IgD-negative memory B cell (primary cell): ENCODE results near the gene TNFRSF18. TPM values are rescaled to one million over a fixed set of nuclear protein-coding genes. Genes with fewer than 3 reads are reported as not detected.

Source experiments
- H3K27ac Mint-ChIP-seq, 3 donors: one replicate each; pipeline ENCODE4 v1.8.0; 2020 to 2022; ENCODE audit warnings: mild to moderate bottlenecking in 3 of 3, mixed read lengths in 3 of 3, moderate library complexity in 1 of 3
- H3K27me3 Mint-ChIP-seq: one replicate; pipeline ENCODE4 v1.8.0; 2021; ENCODE audit warnings: mixed read lengths
- H3K36me3 Mint-ChIP-seq: one replicate; pipeline ENCODE4 v1.8.0; 2020; ENCODE audit warnings: mild to moderate bottlenecking, mixed read lengths
- H3K4me1 Mint-ChIP-seq, 3 donors: one replicate each; pipeline ENCODE4 v1.8.0; 2020 to 2022; ENCODE audit warnings: mixed read lengths in 3 of 3, mild to moderate bottlenecking in 1 of 3
- H3K4me3 Mint-ChIP-seq, 4 donors: one replicate each; pipeline ENCODE4 v1.8.0; 2020 to 2022; ENCODE audit warnings: mild to moderate bottlenecking in 4 of 4, mixed read lengths in 4 of 4, moderate library complexity in 3 of 4
- H3K9me3 Mint-ChIP-seq, 3 donors: one replicate each; pipeline ENCODE4 v1.8.0; 2020 to 2021; ENCODE audit warnings: mixed read lengths in 3 of 3, mild to moderate bottlenecking in 1 of 3
- polyA plus RNA-seq: library from polyadenylated mRNA; unstranded; fragments of 300-500 nt; fragmentation: Illumina TruSeq; gene quantifications from one replicate; pipeline ENCODE4 v1.2.3, GENCODE V29; 2021

TNFRSF18 gene
- polyA plus RNA-seq, 1 donor from 2014 or later, result 3.5 TPM

GRCh38 chr1:1160281-1160930 is 46.0 kb downstream of the TNFRSF18 start:
- peak overlapping the region in 1 of 4 donors; percentile 45 for H3K4me3 Mint-ChIP-seq
- H3K4me1 Mint-ChIP-seq, result peaks cover 0 to 7% (median 5%) of the 10 kb centered on the region in 3 donors
- peaks cover 2% of the 10 kb centered on the region for H3K27me3 Mint-ChIP-seq
- H3K36me3 Mint-ChIP-seq, result no peaks in the 10 kb centered on the region
- H3K9me3 Mint-ChIP-seq, result no peaks in the 10 kb centered on the region
- peak overlapping the region in 1 of 3 donors; percentile 51 for H3K27ac Mint-ChIP-seq

GRCh38 chr1:1157914-1158710 is 48.3 kb downstream of the TNFRSF18 start:
- no peaks in the 10 kb centered on the region for H3K36me3 Mint-ChIP-seq
- peaks cover 0 to 1% (median 0%) of the 10 kb centered on the region in 3 donors for H3K9me3 Mint-ChIP-seq
- H3K4me3 Mint-ChIP-seq, result peak overlapping the region; percentile 57 to 83 (median 64)
- H3K4me1 Mint-ChIP-seq, result peaks cover 0 to 10% (median 0%) of the 10 kb centered on the region in 3 donors
- H3K27ac Mint-ChIP-seq, result peak overlapping the region in 1 of 3 donors; percentile 93
- H3K27me3 Mint-ChIP-seq, result no peaks in the 10 kb centered on the region

DNA sequence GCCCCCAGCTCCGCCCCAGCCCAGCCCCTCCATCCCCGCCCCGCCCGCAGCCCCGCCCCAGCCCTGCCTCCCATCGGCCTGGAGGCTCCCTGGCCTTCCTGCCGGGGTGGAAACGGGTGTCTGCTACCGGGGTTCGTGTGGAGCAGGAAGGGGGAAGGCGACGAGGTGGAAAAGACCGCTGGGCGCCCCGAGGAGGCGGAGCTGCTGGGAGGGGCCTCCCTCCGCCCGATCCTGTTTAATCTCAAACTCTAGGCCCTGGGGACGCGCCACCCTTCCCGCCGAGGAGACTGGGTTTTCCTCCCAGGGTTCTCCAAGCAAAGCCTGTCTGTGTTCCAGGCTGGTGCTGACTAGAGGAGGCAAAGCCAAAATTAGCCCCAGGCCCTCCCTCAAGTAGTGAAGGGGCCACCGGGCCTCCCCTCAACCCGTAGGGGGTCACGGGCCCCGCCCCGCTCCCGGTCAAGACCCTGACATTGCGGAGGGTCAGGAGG is 48.9 kb downstream of the TNFRSF18 start:
- H3K4me1 Mint-ChIP-seq, result peaks cover 0 to 10% (median 5%) of the 10 kb centered on the region in 3 donors

GRCh38 chr1:1157033-1157365 is 49.4 kb downstream of the TNFRSF18 start:
- Mint-ChIP-seq H3K4me3 (peak overlapping the region in 2 of 4 donors; percentile 54 to 57), H3K9me3 (peaks cover 0 to 4% (median 1%) of the 10 kb centered on the region in 3 donors), H3K36me3 (peaks cover 2% of the 10 kb centered on the region), H3K4me1 (peaks cover 0 to 10% (median 5%) of the 10 kb centered on the region in 3 donors), H3K27me3 (no peaks in the 10 kb centered on the region), H3K27ac (peak overlapping the region in 1 of 3 donors; percentile 93)

More for the DNA sequence above, 48.9 kb downstream of the TNFRSF18 start:
- Mint-ChIP-seq H3K36me3 (no peaks in the 10 kb centered on the region), H3K9me3 (peaks cover 0 to 1% (median 1%) of the 10 kb centered on the region in 3 donors), H3K27me3 (no peaks in the 10 kb centered on the region), H3K27ac (peak overlapping the region in 2 of 3 donors; percentile 86 to 93), H3K4me3 (peak overlapping the region; percentile 57 to 96 (median 88))

DNA sequence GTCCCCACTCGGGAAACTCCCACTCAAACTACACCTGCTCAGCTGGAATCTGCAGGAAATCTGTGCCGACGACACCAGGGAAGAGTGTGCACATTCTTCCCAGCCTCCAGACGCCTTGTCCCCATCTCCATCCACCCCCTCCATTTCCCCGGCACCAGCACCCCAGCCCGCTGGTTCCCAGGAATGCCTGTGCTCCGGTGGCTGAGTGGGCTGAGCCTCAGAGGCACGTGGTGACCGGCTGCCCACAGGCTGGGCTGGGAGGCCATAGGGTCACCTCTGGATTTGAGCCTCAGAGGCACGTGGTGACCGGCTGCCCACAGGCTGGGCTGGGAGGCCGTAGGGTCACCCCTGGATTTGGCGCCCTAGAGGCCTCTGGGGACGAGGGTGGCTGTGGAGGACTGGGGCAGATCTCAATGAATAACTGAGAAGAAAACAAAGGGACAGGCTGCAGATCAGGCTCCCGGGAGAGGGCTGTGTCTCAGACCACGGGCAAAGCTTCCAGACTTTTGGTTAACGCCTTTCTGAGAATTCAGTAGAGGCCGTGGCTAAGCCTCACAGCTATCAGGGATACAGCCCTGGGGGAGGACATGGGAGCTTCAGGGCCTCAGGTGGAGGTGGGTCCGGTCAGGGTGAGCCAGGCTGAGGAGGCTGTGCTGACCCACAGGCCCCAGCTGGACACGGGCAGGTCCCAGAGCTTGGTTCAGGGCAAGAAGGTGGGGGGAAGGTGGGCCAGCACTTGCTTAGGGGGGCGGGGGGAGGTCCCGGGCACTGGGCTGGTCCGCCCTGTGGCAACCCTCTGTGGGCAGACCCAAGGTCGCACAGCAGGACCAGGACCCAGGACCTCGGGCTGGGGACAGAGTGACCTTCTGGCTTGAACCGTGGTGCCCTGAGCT is 50.0 kb downstream of the TNFRSF18 start:
- Mint-ChIP-seq H3K27ac (peak overlapping the region in 2 of 3 donors; percentile 52 to 62), H3K27me3 (no peaks in the 10 kb centered on the region), H3K4me3 (peak overlapping the region; percentile 45 to 82 (median 64)), H3K36me3 (peaks cover 2% of the 10 kb centered on the region), H3K9me3 (peaks cover 0 to 4% (median 1%) of the 10 kb centered on the region in 3 donors), H3K4me1 (peaks cover 0 to 10% (median 5%) of the 10 kb centered on the region in 3 donors)

GRCh38 chr1:1155258-1155657 is 51.1 kb downstream of the TNFRSF18 start:
- peak overlapping the region in 2 of 4 donors; percentile 16 to 72 for H3K4me3 Mint-ChIP-seq
- peaks cover 2% of the 10 kb centered on the region for H3K36me3 Mint-ChIP-seq
- peaks cover 0 to 4% (median 1%) of the 10 kb centered on the region in 3 donors for H3K9me3 Mint-ChIP-seq
- H3K4me1 Mint-ChIP-seq, result peaks cover 0 to 10% (median 5%) of the 10 kb centered on the region in 3 donors
- no peaks in the 10 kb centered on the region for H3K27me3 Mint-ChIP-seq
- H3K27ac Mint-ChIP-seq, result peak overlapping the region in 2 of 3 donors; percentile 62 to 74

DNA sequence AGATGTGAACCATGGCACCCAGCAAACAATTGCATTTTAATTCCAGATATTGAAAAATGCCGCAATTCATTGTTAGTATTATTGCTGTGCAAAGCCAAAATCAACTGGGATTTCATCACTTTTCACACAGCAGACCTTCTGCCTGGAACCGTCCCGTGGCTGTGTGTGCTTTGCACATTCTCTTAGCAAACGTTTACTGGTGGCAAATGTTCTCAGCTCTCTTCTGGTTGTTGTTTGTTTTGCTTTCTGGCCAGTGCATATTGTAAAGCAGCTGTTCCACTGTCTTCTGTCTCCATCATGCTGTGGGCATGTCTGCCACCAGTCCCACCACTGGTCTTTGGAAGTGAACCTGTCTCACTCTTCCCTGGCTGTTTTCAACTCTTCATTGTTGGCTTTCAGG is 52.5 kb downstream of the TNFRSF18 start:
- Mint-ChIP-seq H3K4me3 (peak overlapping the region in 1 of 4 donors; percentile 49), H3K27ac (peak overlapping the region; percentile 79 to 89 (median 85)), H3K4me1 (peaks cover 0 to 10% (median 5%) of the 10 kb centered on the region in 3 donors), H3K9me3 (peaks cover 0 to 4% (median 1%) of the 10 kb centered on the region in 3 donors), H3K36me3 (peaks cover 2% of the 10 kb centered on the region), H3K27me3 (no peaks in the 10 kb centered on the region)

Other genes with a start within 250 kb of the TNFRSF18 start
- gene NOC2L, start 247.3 kb downstream of the TNFRSF18 start, polyA plus RNA-seq, result 64.9 TPM
- gene KLHL17, start 246.0 kb downstream of the TNFRSF18 start, polyA plus RNA-seq, result 1.3 TPM
- 0.14 TPM for gene PLEKHN1, start 240.1 kb downstream of the TNFRSF18 start, polyA plus RNA-seq
- gene PERM1, start 224.5 kb downstream of the TNFRSF18 start, polyA plus RNA-seq, result not detected
- not detected for gene HES4, start 206.5 kb downstream of the TNFRSF18 start, polyA plus RNA-seq
- gene ISG15, start 193.1 kb downstream of the TNFRSF18 start, polyA plus RNA-seq, result 191 TPM
- gene AGRN, start 186.5 kb downstream of the TNFRSF18 start, polyA plus RNA-seq, result 0.05 TPM
- not detected for gene RNF223, start 132.3 kb downstream of the TNFRSF18 start, polyA plus RNA-seq
- 7.9 TPM for gene C1orf159, start 90.5 kb downstream of the TNFRSF18 start, polyA plus RNA-seq
- gene TTLL10, start 32.7 kb downstream of the TNFRSF18 start, polyA plus RNA-seq, result not detected
- gene TNFRSF4, start 7.6 kb upstream of the TNFRSF18 start, polyA plus RNA-seq, result not detected
- 121 TPM for gene SDF4, start 25.4 kb upstream of the TNFRSF18 start, polyA plus RNA-seq
- gene B3GALT6, start 25.6 kb upstream of the TNFRSF18 start, polyA plus RNA-seq, result 5.6 TPM
- gene C1QTNF12, start 40.1 kb upstream of the TNFRSF18 start, polyA plus RNA-seq, result 0.88 TPM
- gene UBE2J2, start 67.3 kb upstream of the TNFRSF18 start, polyA plus RNA-seq, result 74.3 TPM
- not detected for gene SCNN1D, start 73.8 kb upstream of the TNFRSF18 start, polyA plus RNA-seq
- 10.5 TPM for gene ACAP3, start 101.3 kb upstream of the TNFRSF18 start, polyA plus RNA-seq
- gene PUSL1, start 102.0 kb upstream of the TNFRSF18 start, polyA plus RNA-seq, result 21.0 TPM
- gene INTS11, start 118.1 kb upstream of the TNFRSF18 start, polyA plus RNA-seq, result 65.8 TPM
- 31.7 TPM for gene CPTP, start 118.2 kb upstream of the TNFRSF18 start, polyA plus RNA-seq
- 5.5 TPM for gene TAS1R3, start 124.7 kb upstream of the TNFRSF18 start, polyA plus RNA-seq
- 1.0 TPM for gene DVL1, start 142.8 kb upstream of the TNFRSF18 start, polyA plus RNA-seq
- gene MXRA8, start 152.0 kb upstream of the TNFRSF18 start, polyA plus RNA-seq, result not detected
- 177 TPM for gene AURKAIP1, start 168.6 kb upstream of the TNFRSF18 start, polyA plus RNA-seq
- gene CCNL2, start 192.7 kb upstream of the TNFRSF18 start, polyA plus RNA-seq, result 39.8 TPM
- gene MRPL20, start 200.7 kb upstream of the TNFRSF18 start, polyA plus RNA-seq, result 144 TPM
- not detected for gene ANKRD65, start 214.7 kb upstream of the TNFRSF18 start, polyA plus RNA-seq
- not detected for gene VWA1, start 229.1 kb upstream of the TNFRSF18 start, polyA plus RNA-seq
- 6.2 TPM for gene ATAD3C, start 243.1 kb upstream of the TNFRSF18 start, polyA plus RNA-seq